K562 (cell line): ENCODE data around the gene SURF6. TPM values are rescaled to one million over a fixed set of nuclear protein-coding genes. Genes with fewer than 3 reads are reported as not detected.

Source experiments
- ATAC-seq: fragments of 200-7000 bp; cut with Tn5 transposase; 3 replicates; pipeline ENCODE4 v1.9.1; 2020; ENCODE audit warnings: moderate library complexity
- BruUV-seq: library from RNA; stranded (reverse); fragments of 400-500 nt; replicated peaks from 2 replicates; lab custom pipeline; 2021; lab: Mats Ljungman, UMichigan
- CTCF ChIA-PET: fragments of 300-600 bp; formaldehyde crosslinking; extraction: SDS; loops from one replicate; lab custom pipeline; 2021; ENCODE audit warnings: low intra/inter-chr PET ratio; lab: Yijun Ruan, JAX
- POLR2A ChIA-PET: fragments of 300-600, 350-650 bp; sonication (Branson Sonifier 250); formaldehyde crosslinking; extraction: SDS; loops from one replicate; lab custom pipeline; 2021; ENCODE audit warnings: antibody characterized with exemption, inconsistent platforms; lab: Yijun Ruan, JAX
- DNase-seq, 4 experiments: peaks; one replicate each; pipeline versions ENCODE4 v3.0.0 to v3.0.0-alpha.2; 2011 to 2018; ENCODE audit warnings: low spot score in 3 of 4, mixed read lengths in 3 of 4; ENCODE audit errors: extremely low read depth in 1 of 4
- FAIRE-seq: peaks from 2 replicates; lab custom pipeline; 2011; peaks lifted over from hg19 to GRCh38; lab: Jason Lieb, UNC
- H2AFZ ChIP-seq: 2 replicates; pipeline ENCODE4 v1.6.0; 2011; ENCODE audit warnings: low read depth, low read length, control low read depth, inconsistent platforms
- H3K27ac ChIP-seq: fragments of 200-600 bp; 3 replicates; pipeline ENCODE4 v1.8.0; 2011; ENCODE audit warnings: low read depth, mild to moderate bottlenecking, control low read depth, inconsistent platforms, low read length, moderate library complexity, mixed read lengths; ENCODE audit errors: extremely low read depth
- H3K27me3 ChIP-seq, 2 experiments: fragments of 300-600 bp in 1 of 2; 2 replicates in 1 of 2; 3 replicates in 1 of 2; pipeline versions ENCODE4 v1.6.0 to v1.8.0; 2011; ENCODE audit warnings: inconsistent platforms in 2 of 2, low read length in 2 of 2, mild to moderate bottlenecking in 1 of 2, mixed read lengths in 1 of 2, moderate library complexity in 1 of 2; ENCODE audit not compliant: control insufficient read depth in 2 of 2, insufficient read depth in 2 of 2
- H3K36me3 ChIP-seq: fragments of 300-600 bp; 3 replicates; pipeline ENCODE4 v1.8.0; 2011; ENCODE audit warnings: mild to moderate bottlenecking, low read length, inconsistent platforms; ENCODE audit not compliant: control insufficient read depth, insufficient read depth
- H3K4me1 ChIP-seq, 2 experiments: fragments of 200-600 bp in 1 of 2; replicated peaks in 1 of 2; 2 replicates in 1 of 2; 3 replicates in 1 of 2; pipeline versions ENCODE4 v1.5.1 to v1.8.0; 2011; ENCODE audit warnings: inconsistent platforms in 2 of 2, low read length in 2 of 2, mild to moderate bottlenecking in 1 of 2, mixed read lengths in 1 of 2, moderate library complexity in 1 of 2; ENCODE audit not compliant: control insufficient read depth in 2 of 2, insufficient read depth in 2 of 2
- H3K4me2 ChIP-seq: 2 replicates; pipeline ENCODE4 v1.6.1; 2011; ENCODE audit warnings: low read length, control low read depth, inconsistent platforms, mixed read lengths; ENCODE audit not compliant: insufficient read depth
- H3K4me3 ChIP-seq: fragments of 200-600 bp; sonication (generic), shearing (Covaris generic); 2 replicates; pipeline ENCODE4 v1.5.1; 2016; ENCODE audit warnings: control low read depth, inconsistent platforms
- H3K79me2 ChIP-seq: fragments of 200-600 bp; 3 replicates; pipeline ENCODE4 v1.8.0; 2011; ENCODE audit warnings: low read length, inconsistent platforms; ENCODE audit not compliant: control insufficient read depth, insufficient read depth
- H3K9ac ChIP-seq, 2 experiments: 2 replicates each; pipeline versions ENCODE4 v1.6.0 to v1.6.1; 2011; ENCODE audit warnings: low read depth in 2 of 2, low read length in 2 of 2, control low read depth in 1 of 2, inconsistent platforms in 1 of 2, mild to moderate bottlenecking in 1 of 2, mixed read lengths in 1 of 2; ENCODE audit not compliant: insufficient read depth in 1 of 2
- H3K9me1 ChIP-seq: one replicate; pipeline ENCODE4 v1.6.0; 2011; ENCODE audit warnings: inconsistent platforms, mild to moderate bottlenecking, low read length, moderate library complexity; ENCODE audit not compliant: control insufficient read depth, insufficient read depth
- H3K9me3 ChIP-seq: replicated peaks from 2 replicates; pipeline ENCODE4 v1.5.1; 2011; ENCODE audit warnings: low read depth, low read length, inconsistent platforms; ENCODE audit not compliant: control insufficient read depth, insufficient read depth
- H4K20me1 ChIP-seq: replicated peaks from 2 replicates; pipeline ENCODE4 v1.6.1; 2011; ENCODE audit warnings: low read length, inconsistent platforms, mixed read lengths; ENCODE audit not compliant: control insufficient read depth, insufficient read depth
- ERF ChIP-seq: fragments of 450-650 bp; formaldehyde crosslinking; IDR thresholded peaks from 2 replicates; pipeline ENCODE4 v1.4.0; 2020; ENCODE audit warnings: mild to moderate bottlenecking, mixed read lengths
- FOXA1 ChIP-seq: fragments of 450-650 bp; IDR thresholded peaks from 2 replicates; pipeline ENCODE4 v1.6.1; 2016; ENCODE audit warnings: mild to moderate bottlenecking, borderline replicate concordance
- FOXA3 ChIP-seq, 2 experiments: fragments of 450-650 bp in 1 of 2; sonication (generic) in 1 of 2; formaldehyde crosslinking; IDR thresholded peaks in 1 of 2; conservative IDR thresholded peaks in 1 of 2; 2 replicates each; pipeline versions ENCODE4 v1.4.0 to v1.8.0; 2020 to 2022; ENCODE audit warnings: mild to moderate bottlenecking in 2 of 2, missing genetic modification reagents in 1 of 2
- KDM5B ChIP-seq: fragments of 200-600 bp; sonication (generic); IDR thresholded peaks from 2 replicates; pipeline ENCODE4 v1.6.1; 2012; ENCODE audit warnings: low read depth, mild to moderate bottlenecking, moderate library complexity, low read length, control low read depth, inconsistent platforms; ENCODE audit not compliant: insufficient replicate concordance
- MLLT1 ChIP-seq, 2 experiments: fragments of 450-650 bp; IDR thresholded peaks; 2 replicates each; pipeline ENCODE4 v1.6.1; 2016
- PHF8 ChIP-seq: fragments of 200-600 bp; sonication (generic); IDR thresholded peaks from 2 replicates; pipeline ENCODE4 v1.6.1; 2012; ENCODE audit warnings: mixed run types, mild to moderate bottlenecking, inconsistent platforms, low read length, moderate library complexity, borderline replicate concordance
- SAP30 ChIP-seq: fragments of 200-600 bp; sonication (generic); IDR thresholded peaks from 2 replicates; pipeline ENCODE4 v1.6.1; 2012; ENCODE audit warnings: borderline replicate concordance, low read depth, mild to moderate bottlenecking, moderate library complexity, low read length, control low read depth, inconsistent platforms; ENCODE audit not compliant: insufficient read depth, poor library complexity, severe bottlenecking
- SRF ChIP-seq, 2 experiments: fragments of 250-450, 450-650 bp in 1 of 2; sonication (Bioruptor Pico) in 1 of 2; sonication (generic) in 1 of 2; formaldehyde crosslinking; IDR thresholded peaks; 2 replicates each; pipeline versions ENCODE4 v1.5.0 to v1.5.1; 2020 to 2022; ENCODE audit warnings: mild to moderate bottlenecking in 1 of 2, missing genetic modification reagents in 1 of 2
- TEAD1 ChIP-seq, 2 experiments: fragments of 450-650 bp in 1 of 2; sonication (generic) in 1 of 2; formaldehyde crosslinking; IDR thresholded peaks; 2 replicates each; pipeline versions ENCODE4 v1.4.0 to v1.8.0; 2020 to 2022; ENCODE audit warnings: mild to moderate bottlenecking in 2 of 2, missing genetic modification reagents in 1 of 2
- YY1 ChIP-seq, 3 experiments: IDR thresholded peaks; 2 replicates each; pipeline ENCODE4 v1.6.1; 2011; ENCODE audit warnings: low read length in 2 of 3, mild to moderate bottlenecking in 2 of 3, moderate library complexity in 2 of 3, borderline replicate concordance in 1 of 3, control low read depth in 1 of 3, low read depth in 1 of 3; ENCODE audit not compliant: insufficient read depth in 3 of 3, insufficient replicate concordance in 2 of 3, control insufficient read depth in 1 of 3, insufficient read length in 1 of 3; ENCODE audit errors: extremely low read depth in 1 of 3
- ZNF408 ChIP-seq: fragments of 250-450 bp; sonication (Bioruptor Pico); IDR thresholded peaks from 2 replicates; pipeline ENCODE4 v1.4.0; 2020; ENCODE audit warnings: low read depth, mild to moderate bottlenecking, moderate library complexity
- ZNF507 ChIP-seq: conservative IDR thresholded peaks from 2 replicates; pipeline ENCODE4 v1.6.1; 2017; ENCODE audit warnings: missing genetic modification characterization, missing compliant biosample characterization
- WGBS: fragments of 100-300 bp; shearing (Covaris generic); methylation state at CpG from one replicate; pipeline ENCODE4 v1.1.6; 2016; ENCODE audit warnings: low coverage, mixed read lengths; ENCODE audit not compliant: insufficient coverage; ENCODE audit errors: missing lambda C conversion rate; 5-methylcytosine and 5-hydroxymethylcytosine counted together
- in situ Hi-C: fragments of 300-500 bp; cut with MboI; formaldehyde crosslinking; loops from 4 replicates; pipeline ENCODE4 v1.15.0; 2018; ENCODE audit warnings: inconsistent platforms, mixed read lengths
- intact Hi-C: fragments of 100-400 bp; cut with micrococcal nuclease; formaldehyde crosslinking; loops from 2 replicates; pipeline ENCODE4 v1.14.2; 2022
- polyA plus RNA-seq, 8 experiments: library from polyadenylated mRNA; depleted of rRNA in 4 of 8; stranded (reverse) in 5 of 8; unstranded in 3 of 8; fragments of >200 nt; fragmentation: Nextera tagmentation in 2 of 8; fragmentation: Illumina TruSeq in 1 of 8; extraction: Ambion mirVana in 2 of 8; extraction: Trizol in 1 of 8; gene quantifications; 2 replicates each; pipeline versions ENCODE4 v1.2.1 to v1.2.3, GENCODE V29; 2011 to 2014; ENCODE audit warnings: inconsistent platforms in 1 of 8, missing spikeins in 1 of 8
- total RNA-seq, 7 experiments: library from RNA; depleted of rRNA in 6 of 7; stranded (reverse); fragments of >200 nt in 6 of 7; fragmentation: Illumina TruSeq in 2 of 7; extraction: Trizol in 2 of 7; gene quantifications; 2 replicates each; pipeline versions ENCODE4 v1.2.1 to v1.2.3, GENCODE V29; 2011 to 2021; ENCODE audit warnings: low replicate concordance in 1 of 7
- TF ChIP-seq, protein P1 (sequence below), 2 experiments: fragments of 200-800 bp in 1 of 2; sonication (Bioruptor generic) in 1 of 2; sonication (generic) in 1 of 2; formaldehyde crosslinking in 1 of 2; IDR thresholded peaks in 1 of 2; conservative IDR thresholded peaks in 1 of 2; 2 replicates each; pipeline versions ENCODE4 v1.5.0 to v1.6.1; 2016 to 2020; ENCODE audit warnings: missing compliant biosample characterization in 1 of 2, missing genetic modification characterization in 1 of 2, missing genetic modification reagents in 1 of 2

Gene SURF6
- total and polyA plus RNA-seq, 9 of the 15 experiments (the other 6 are each of a cell fraction or from before 2014, with no cell fraction given), result 1.4 to 68.3 (median 14.7) TPM

- TF ChIP-seq, protein P1, sequence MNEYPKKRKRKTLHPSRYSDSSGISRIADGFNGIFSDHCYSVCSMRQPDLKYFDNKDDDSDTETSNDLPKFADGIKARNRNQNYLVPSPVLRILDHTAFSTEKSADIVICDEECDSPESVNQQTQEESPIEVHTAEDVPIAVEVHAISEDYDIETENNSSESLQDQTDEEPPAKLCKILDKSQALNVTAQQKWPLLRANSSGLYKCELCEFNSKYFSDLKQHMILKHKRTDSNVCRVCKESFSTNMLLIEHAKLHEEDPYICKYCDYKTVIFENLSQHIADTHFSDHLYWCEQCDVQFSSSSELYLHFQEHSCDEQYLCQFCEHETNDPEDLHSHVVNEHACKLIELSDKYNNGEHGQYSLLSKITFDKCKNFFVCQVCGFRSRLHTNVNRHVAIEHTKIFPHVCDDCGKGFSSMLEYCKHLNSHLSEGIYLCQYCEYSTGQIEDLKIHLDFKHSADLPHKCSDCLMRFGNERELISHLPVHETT (CRISPR knock-in tag; conservative IDR thresholded peaks at IDR 0.05 in 1 of 2, IDR thresholded peaks at IDR 0.05 in 1 of 2), result 0 out of 4 replicates have a peak, but pooled peaks of 1 of the 2 experiments have one; percentile 15
- peak; percentile 61 to 95 (median 90) for TF ChIP-seq YY1 (IDR thresholded peaks at IDR 0.05; ENCODE audit: borderline replicate concordance in 1 of 3, control insufficient read depth in 1 of 3, extremely low read depth in 1 of 3, insufficient read depth in 3 of 3, insufficient read length in 1 of 3, insufficient replicate concordance in 2 of 3, low read depth in 1 of 3, low read length in 2 of 3)
- TF ChIP-seq MLLT1 (IDR thresholded peaks at IDR 0.05), result peak; percentile 27 to 39; a peak in 1 of 4 replicates
These were observed 20.6 kb upstream of the SURF6 start, which contains the start of the genes SURF1 and SURF2 (continued) for GRCh38 chr9:133356391-133357091.

GRCh38 chr9:133355881-133356357, 19.9 kb upstream of the SURF6 start:
- no peaks in the 10 kb centered on the region for H3K9me1 ChIP-seq
- DNase-seq (no peak), ATAC-seq (peak; percentile 7), FAIRE-seq (no peak)
- ChIA-PET POLR2A (interaction anchor here (0.6 to 7.4 kb wide), 13 partner anchors 8 to 999 kb away, joined by 3 to 109 read pairs (median 3); partner anchors contain the start of genes MED22 and RPL7A), CTCF (no interaction called here)
- intact Hi-C loops, result no loop called here
- H2AFZ ChIP-seq, result no peak overlapping the region; the same call in 1 of the 2 replicates
- peak overlapping the region; percentile 86 for H3K4me2 ChIP-seq
- BruUV-seq, result TSS peak; percentile 76
- peak overlapping the region; percentile 80 to 96 for H3K9ac ChIP-seq
- peaks cover 71% of the 10 kb centered on the region for H3K36me3 ChIP-seq
- peaks cover 37% of the 10 kb centered on the region for H3K79me2 ChIP-seq
- H4K20me1 ChIP-seq, result peaks cover 36% of the 10 kb centered on the region
- H3K4me3 ChIP-seq, result peak overlapping the region; percentile 67
- in situ Hi-C loops, result no loop called here
- H3K4me1 ChIP-seq, result peaks cover 17 to 45% of the 10 kb centered on the region in 2 experiments; a peak in 4 of 5 replicates
- 2% methylated on average over 22 of the region's 31 CpGs for WGBS
- H3K27ac ChIP-seq, result peak overlapping the region; percentile 48
- no peaks in the 10 kb centered on the region for H3K27me3 ChIP-seq
- no peaks in the 10 kb centered on the region for H3K9me3 ChIP-seq
- no peak for TF ChIP-seq FOXA1
- peak in 1 of 2 experiments; percentile 26; a peak in 1 of 4 replicates for TF ChIP-seq FOXA3 (CRISPR knock-in tag; conservative IDR thresholded peaks at IDR 0.05 in 1 of 2, IDR thresholded peaks at IDR 0.05 in 1 of 2)
- TF ChIP-seq TEAD1 (CRISPR knock-in tag; IDR thresholded peaks at IDR 0.05), result peak in 1 of 2 experiments; percentile 37; a peak in 1 of 4 replicates
- no peak for TF ChIP-seq ZNF408
- TF ChIP-seq SAP30, result peak; percentile 27
- peak; percentile 41 for TF ChIP-seq KDM5B
- TF ChIP-seq PHF8, result peak; percentile 61; the same call in 1 of the 2 replicates
- TF ChIP-seq ERF (CRISPR knock-in tag), result no peak
- no peak for TF ChIP-seq SRF (CRISPR knock-in tag; IDR thresholded peaks at IDR 0.05)
- no peak for TF ChIP-seq ZNF507 (tag)
